Loucy (cell line): ENCODE data around the gene HPSE2.

Experiments used
- EZH2phosphoT487 ChIP-seq: fragments of 200-600 bp; IDR thresholded peaks from 2 replicates; pipeline ENCODE4 v1.6.1; 2018; ENCODE audit warnings: antibody characterized with exemption, mild to moderate bottlenecking, moderate library complexity, borderline replicate concordance
- TF ChIP-seq, protein P1 (sequence below): fragments of 200-600 bp; sonication (generic); conservative IDR thresholded peaks from 2 replicates; pipeline ENCODE4 v1.5.1; 2014; ENCODE audit warnings: mild to moderate bottlenecking, antibody characterized with exemption, low read length

DNA sequence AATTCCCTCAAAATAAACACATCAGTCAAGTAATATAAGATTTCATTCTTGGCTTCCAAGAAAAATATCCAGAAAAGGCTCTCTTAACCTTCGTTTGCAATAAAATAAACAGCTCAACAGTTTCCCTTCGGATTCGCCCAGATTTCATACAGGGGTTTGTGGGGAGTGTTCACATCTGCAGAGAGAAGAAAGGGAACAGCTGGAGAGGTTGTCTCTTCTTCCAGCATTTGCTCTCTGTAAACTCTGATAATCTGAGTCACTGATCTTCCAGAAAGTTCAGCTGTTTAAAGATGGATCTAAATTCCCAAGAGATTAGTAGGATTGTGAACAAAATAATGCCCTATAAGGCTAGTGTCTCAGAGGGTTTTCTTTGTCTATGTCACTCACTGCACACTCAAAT lies 277.9 kb downstream of the HPSE2 start:
- TF ChIP-seq, protein P1, sequence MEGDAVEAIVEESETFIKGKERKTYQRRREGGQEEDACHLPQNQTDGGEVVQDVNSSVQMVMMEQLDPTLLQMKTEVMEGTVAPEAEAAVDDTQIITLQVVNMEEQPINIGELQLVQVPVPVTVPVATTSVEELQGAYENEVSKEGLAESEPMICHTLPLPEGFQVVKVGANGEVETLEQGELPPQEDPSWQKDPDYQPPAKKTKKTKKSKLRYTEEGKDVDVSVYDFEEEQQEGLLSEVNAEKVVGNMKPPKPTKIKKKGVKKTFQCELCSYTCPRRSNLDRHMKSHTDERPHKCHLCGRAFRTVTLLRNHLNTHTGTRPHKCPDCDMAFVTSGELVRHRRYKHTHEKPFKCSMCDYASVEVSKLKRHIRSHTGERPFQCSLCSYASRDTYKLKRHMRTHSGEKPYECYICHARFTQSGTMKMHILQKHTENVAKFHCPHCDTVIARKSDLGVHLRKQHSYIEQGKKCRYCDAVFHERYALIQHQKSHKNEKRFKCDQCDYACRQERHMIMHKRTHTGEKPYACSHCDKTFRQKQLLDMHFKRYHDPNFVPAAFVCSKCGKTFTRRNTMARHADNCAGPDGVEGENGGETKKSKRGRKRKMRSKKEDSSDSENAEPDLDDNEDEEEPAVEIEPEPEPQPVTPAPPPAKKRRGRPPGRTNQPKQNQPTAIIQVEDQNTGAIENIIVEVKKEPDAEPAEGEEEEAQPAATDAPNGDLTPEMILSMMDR = no peak
- TF ChIP-seq EZH2phosphoT487 = no peak
